Neural progenitor cell (in vitro differentiated cells): ENCODE data around the gene IRX5. TPM values are rescaled to one million over a fixed set of nuclear protein-coding genes. Genes with fewer than 3 reads are reported as not detected.
A peak's percentile ranks its signal among the peaks of the same experiment; 100 is the strongest.

ENCODE experiments used
- DNase-seq: peaks from one replicate; pipeline ENCODE4 v3.0.0-alpha.2; 2016; ENCODE audit warnings: low spot score
- H2AFZ ChIP-seq: fragments of 200-600 bp; sonication (generic); replicated peaks from 2 replicates; pipeline ENCODE4 v1.6.1; 2016; ENCODE audit warnings: antibody characterized with exemption
- H3F3A ChIP-seq: fragments of 200-600 bp; sonication (generic); 2 replicates; pipeline ENCODE4 v1.6.1; 2016; ENCODE audit warnings: antibody characterized with exemption, low read depth
- H3K27ac ChIP-seq: fragments of 200-600 bp; sonication (generic); 2 replicates; pipeline ENCODE4 v1.5.1; 2016; ENCODE audit warnings: mild to moderate bottlenecking
- H3K27me3 ChIP-seq: fragments of 200-600 bp; sonication (generic); 2 replicates; pipeline ENCODE4 v1.6.1; 2016; ENCODE audit warnings: mild to moderate bottlenecking, moderate library complexity
- H3K36me3 ChIP-seq: fragments of 200-600 bp; sonication (generic); 2 replicates; pipeline ENCODE4 v1.5.1; 2016
- H3K4me1 ChIP-seq: fragments of 200-600 bp; sonication (generic); 2 replicates; pipeline ENCODE4 v1.6.1; 2016; ENCODE audit warnings: mixed run types
- H3K4me2 ChIP-seq: fragments of 200-600 bp; sonication (generic); 2 replicates; pipeline ENCODE4 v1.6.1; 2016
- H3K4me3 ChIP-seq: fragments of 200-600 bp; sonication (generic); 2 replicates; pipeline ENCODE4 v1.5.1; 2016
- H3K79me2 ChIP-seq: fragments of 200-600 bp; sonication (generic); 2 replicates; pipeline ENCODE4 v1.6.1; 2016; ENCODE audit warnings: low read depth
- H3K9ac ChIP-seq: fragments of 200-600 bp; sonication (generic); 2 replicates; pipeline ENCODE4 v1.6.1; 2016
- H3K9me3 ChIP-seq: fragments of 200-600 bp; sonication (generic); 2 replicates; pipeline ENCODE4 v1.5.1; 2016; ENCODE audit warnings: low read depth
- H4K20me1 ChIP-seq: fragments of 200-600 bp; sonication (generic); 2 replicates; pipeline ENCODE4 v1.6.1; 2016; ENCODE audit warnings: low read depth
- H3K27ac Mint-ChIP-seq: 3 replicates; pipeline ENCODE4 v1.8.0; 2021; ENCODE audit warnings: mixed read lengths
- H3K27me3 Mint-ChIP-seq: 2 replicates; pipeline ENCODE4 v1.8.0; 2022; ENCODE audit warnings: low read depth, mild to moderate bottlenecking, inconsistent platforms, moderate library complexity, mixed read lengths; ENCODE audit not compliant: insufficient read depth
- H3K36me3 Mint-ChIP-seq: 3 replicates; pipeline ENCODE4 v1.8.0; 2021; ENCODE audit warnings: mixed read lengths
- H3K4me1 Mint-ChIP-seq: 3 replicates; pipeline ENCODE4 v1.8.0; 2021; ENCODE audit warnings: mixed read lengths
- H3K4me3 Mint-ChIP-seq: 3 replicates; pipeline ENCODE4 v1.8.0; 2021; ENCODE audit warnings: mild to moderate bottlenecking, moderate library complexity, mixed read lengths
- H3K9me3 Mint-ChIP-seq: 3 replicates; pipeline ENCODE4 v1.8.0; 2020; ENCODE audit warnings: mixed read lengths
- EZH2 ChIP-seq: fragments of 200-600 bp; sonication (generic); IDR thresholded peaks from 2 replicates; pipeline ENCODE4 v1.6.1; 2017; ENCODE audit warnings: antibody characterized with exemption, mild to moderate bottlenecking, moderate library complexity
- EZH2phosphoT487 ChIP-seq: fragments of 200-600 bp; sonication (generic); IDR thresholded peaks from 2 replicates; pipeline ENCODE4 v1.6.1; 2017; ENCODE audit warnings: antibody characterized with exemption
- total RNA-seq: library from RNA; depleted of rRNA; stranded (reverse); fragments of >200 nt; gene quantifications from 2 replicates; pipeline ENCODE4 v1.2.3, GENCODE V29; 2015; ENCODE audit warnings: low replicate concordance
- TF ChIP-seq, protein P1 (sequence below): fragments of 200-600 bp; sonication (generic); IDR thresholded peaks from 2 replicates; pipeline ENCODE4 v1.5.1; 2017; ENCODE audit warnings: antibody characterized with exemption, mild to moderate bottlenecking

The IRX5 gene
- total RNA-seq, 1 donor from 2014 or later: 1.6 TPM

DNA sequence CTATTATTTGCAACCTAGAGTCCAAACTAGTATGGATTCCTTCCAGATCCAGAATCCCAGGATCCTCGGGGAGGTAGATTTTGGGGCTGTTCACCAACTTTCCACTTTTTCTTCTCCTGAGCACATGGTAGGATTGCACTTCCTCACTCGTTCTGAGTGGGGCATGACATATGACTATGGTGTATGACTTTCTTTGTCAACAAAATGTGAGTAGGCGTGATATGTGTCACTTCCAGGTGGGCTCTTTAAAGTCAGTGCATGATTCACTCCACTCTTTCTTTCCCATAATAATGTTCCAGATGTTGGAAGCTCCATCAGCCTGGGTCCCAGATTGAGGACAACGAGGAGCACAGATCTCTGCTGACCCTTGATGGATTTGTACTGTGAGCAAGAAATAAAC is 21.5 kb downstream of the IRX5 start:
- Histone ChIP-seq H3K4me1 (peaks cover 14% of the 10 kb centered on the region), H2AFZ (no peak overlapping the region), H3K4me2 (no peak overlapping the region), H3K79me2 (no peaks in the 10 kb centered on the region), H4K20me1 (peaks cover 7% of the 10 kb centered on the region), H3K9ac (no peak overlapping the region), H3K4me3 (no peak overlapping the region), H3K9me3 (no peaks in the 10 kb centered on the region), H3K27me3 (peaks cover 9% of the 10 kb centered on the region), H3K27ac (no peak overlapping the region), H3K36me3 (no peaks in the 10 kb centered on the region), H3F3A (peaks cover 17% of the 10 kb centered on the region)
- DNase-seq: no peak
- H3K9me3 Mint-ChIP-seq: no peaks in the 10 kb centered on the region
- H3K36me3 Mint-ChIP-seq: peaks cover 2% of the 10 kb centered on the region
- peaks cover 8% of the 10 kb centered on the region for H3K4me1 Mint-ChIP-seq
- no peak overlapping the region for H3K4me3 Mint-ChIP-seq
- no peak overlapping the region for H3K27ac Mint-ChIP-seq
- TF ChIP-seq EZH2phosphoT487 (no peak), EZH2 (no peak)
- TF ChIP-seq, protein P1, sequence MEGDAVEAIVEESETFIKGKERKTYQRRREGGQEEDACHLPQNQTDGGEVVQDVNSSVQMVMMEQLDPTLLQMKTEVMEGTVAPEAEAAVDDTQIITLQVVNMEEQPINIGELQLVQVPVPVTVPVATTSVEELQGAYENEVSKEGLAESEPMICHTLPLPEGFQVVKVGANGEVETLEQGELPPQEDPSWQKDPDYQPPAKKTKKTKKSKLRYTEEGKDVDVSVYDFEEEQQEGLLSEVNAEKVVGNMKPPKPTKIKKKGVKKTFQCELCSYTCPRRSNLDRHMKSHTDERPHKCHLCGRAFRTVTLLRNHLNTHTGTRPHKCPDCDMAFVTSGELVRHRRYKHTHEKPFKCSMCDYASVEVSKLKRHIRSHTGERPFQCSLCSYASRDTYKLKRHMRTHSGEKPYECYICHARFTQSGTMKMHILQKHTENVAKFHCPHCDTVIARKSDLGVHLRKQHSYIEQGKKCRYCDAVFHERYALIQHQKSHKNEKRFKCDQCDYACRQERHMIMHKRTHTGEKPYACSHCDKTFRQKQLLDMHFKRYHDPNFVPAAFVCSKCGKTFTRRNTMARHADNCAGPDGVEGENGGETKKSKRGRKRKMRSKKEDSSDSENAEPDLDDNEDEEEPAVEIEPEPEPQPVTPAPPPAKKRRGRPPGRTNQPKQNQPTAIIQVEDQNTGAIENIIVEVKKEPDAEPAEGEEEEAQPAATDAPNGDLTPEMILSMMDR: no peak
- no peaks in the 10 kb centered on the region for H3K27me3 Mint-ChIP-seq

GRCh38 chr16:54953461-54953860 is 22.8 kb downstream of the IRX5 start:
- no peak overlapping the region for H3K4me3 Mint-ChIP-seq
- no peak overlapping the region for H3K9ac ChIP-seq
- no peak for DNase-seq
- H3K9me3 Mint-ChIP-seq: no peaks in the 10 kb centered on the region
- H3F3A ChIP-seq: peaks cover 17% of the 10 kb centered on the region
- H3K27ac Mint-ChIP-seq: no peak overlapping the region
- H4K20me1 ChIP-seq: peaks cover 7% of the 10 kb centered on the region
- no peak overlapping the region for H3K27ac ChIP-seq
- no peak overlapping the region for H3K4me3 ChIP-seq
- peaks cover 3% of the 10 kb centered on the region for H3K27me3 Mint-ChIP-seq
- peaks cover 8% of the 10 kb centered on the region for H3K4me1 Mint-ChIP-seq
- no peaks in the 10 kb centered on the region for H3K36me3 ChIP-seq
- peaks cover 9% of the 10 kb centered on the region for H3K27me3 ChIP-seq
- peaks cover 2% of the 10 kb centered on the region for H3K36me3 Mint-ChIP-seq
- H3K4me2 ChIP-seq: no peak overlapping the region
- no peaks in the 10 kb centered on the region for H3K9me3 ChIP-seq
- no peaks in the 10 kb centered on the region for H3K79me2 ChIP-seq
- TF ChIP-seq, protein P1: no peak
- TF ChIP-seq EZH2phosphoT487 (no peak), EZH2 (no peak)
- H2AFZ ChIP-seq: no peak overlapping the region
- H3K4me1 ChIP-seq: peaks cover 14% of the 10 kb centered on the region

DNA sequence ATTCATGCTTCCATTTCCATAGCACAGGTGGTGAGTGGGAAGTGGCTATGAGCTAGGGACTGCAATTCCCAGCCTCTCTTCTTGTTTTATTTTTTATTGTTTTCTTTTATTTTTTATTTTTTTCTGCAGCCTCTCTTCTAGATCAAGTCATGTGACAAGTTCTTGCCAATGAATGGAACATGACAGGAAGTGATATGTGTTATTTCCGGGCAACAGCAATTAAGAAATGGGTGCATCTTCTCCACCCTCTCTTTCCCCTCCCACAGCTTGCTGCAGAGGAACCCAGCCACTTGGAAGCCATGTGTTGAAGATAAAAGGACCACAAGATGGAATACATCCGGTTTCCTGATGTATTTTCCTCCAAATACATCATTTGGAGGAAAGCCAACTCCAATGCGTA is 23.6 kb downstream of the IRX5 start:
- peaks cover 2% of the 10 kb centered on the region for H3K36me3 Mint-ChIP-seq
- TF ChIP-seq, protein P1: no peak
- TF ChIP-seq EZH2: no peak
- no peak for TF ChIP-seq EZH2phosphoT487
- H3K27me3 Mint-ChIP-seq: peaks cover 10% of the 10 kb centered on the region

More for the DNA sequence above, 23.6 kb downstream of the IRX5 start:
- H3K4me3 ChIP-seq: no peak overlapping the region
- H3K27me3 ChIP-seq: peaks cover 4% of the 10 kb centered on the region
- no peaks in the 10 kb centered on the region for H3K36me3 ChIP-seq
- Mint-ChIP-seq H3K9me3 (no peaks in the 10 kb centered on the region), H3K4me1 (peaks cover 8% of the 10 kb centered on the region), H3K4me3 (no peak overlapping the region), H3K27ac (no peak overlapping the region)
- H3K9me3 ChIP-seq: no peaks in the 10 kb centered on the region
- no peak overlapping the region for H2AFZ ChIP-seq
- no peak for DNase-seq
- peaks cover 17% of the 10 kb centered on the region for H3F3A ChIP-seq
- H3K4me2 ChIP-seq: peak overlapping the region; percentile 24
- no peak overlapping the region for H3K27ac ChIP-seq
- no peak overlapping the region for H3K9ac ChIP-seq
- H3K79me2 ChIP-seq: no peaks in the 10 kb centered on the region
- H4K20me1 ChIP-seq: peaks cover 7% of the 10 kb centered on the region
- H3K4me1 ChIP-seq: peaks cover 14% of the 10 kb centered on the region
